ENCODE results near the gene TSSK3. TPM values are rescaled to one million over a fixed set of nuclear protein-coding genes. Genes with fewer than 3 reads are reported as not detected.
A peak's percentile ranks its signal among the peaks of the same experiment; 100 is the strongest.

The TSSK3 gene
- total RNA-seq, 1 experiment from 2014 or later: 2.9 TPM

DNA sequence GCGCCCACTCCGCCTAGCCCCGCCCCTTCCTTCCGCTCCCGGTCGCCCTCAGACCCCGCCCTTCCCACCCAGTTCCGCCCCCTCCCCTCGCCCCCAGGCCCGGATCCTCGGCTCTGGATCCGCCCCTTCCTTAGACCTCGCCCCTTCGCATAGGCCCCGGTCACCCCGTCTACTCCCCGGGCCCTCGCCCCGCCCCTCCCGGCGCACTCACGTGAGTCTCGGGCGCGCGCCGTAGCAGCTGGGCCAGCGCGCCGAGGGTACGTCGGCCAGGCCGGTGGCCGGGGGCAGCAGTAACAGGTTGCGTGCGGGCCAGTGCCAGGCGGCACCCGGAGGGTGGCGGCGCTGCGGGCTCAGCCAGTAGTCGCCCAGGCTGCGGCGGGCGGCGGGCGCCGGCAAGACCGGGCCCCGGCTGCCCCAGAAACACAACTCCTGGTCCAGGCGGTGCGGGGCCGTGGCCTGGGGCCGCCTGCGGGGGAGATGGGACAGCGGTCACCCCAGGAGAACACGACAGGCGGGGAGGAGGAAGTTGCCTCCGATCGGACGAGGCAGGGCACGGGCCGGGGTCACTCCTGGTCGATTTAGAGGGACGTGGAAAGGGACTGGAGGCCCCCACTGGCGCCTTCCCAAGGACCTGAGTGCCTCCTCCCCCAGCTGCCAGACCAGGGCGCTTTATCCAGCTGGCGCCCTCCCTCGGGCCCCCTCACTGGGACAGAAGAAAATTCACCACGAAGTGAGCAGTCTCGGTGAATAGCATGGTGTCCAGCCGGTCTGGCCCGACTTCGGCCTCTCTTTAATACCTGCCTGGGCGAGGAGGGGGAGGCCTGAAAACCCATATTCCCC, 10.7 kb upstream of the TSSK3 start (continued):
- TF ChIP-seq EMX1 (CRISPR knock-in tag; IDR thresholded peaks at IDR 0.05): no peak
- TF ChIP-seq, protein P1, sequence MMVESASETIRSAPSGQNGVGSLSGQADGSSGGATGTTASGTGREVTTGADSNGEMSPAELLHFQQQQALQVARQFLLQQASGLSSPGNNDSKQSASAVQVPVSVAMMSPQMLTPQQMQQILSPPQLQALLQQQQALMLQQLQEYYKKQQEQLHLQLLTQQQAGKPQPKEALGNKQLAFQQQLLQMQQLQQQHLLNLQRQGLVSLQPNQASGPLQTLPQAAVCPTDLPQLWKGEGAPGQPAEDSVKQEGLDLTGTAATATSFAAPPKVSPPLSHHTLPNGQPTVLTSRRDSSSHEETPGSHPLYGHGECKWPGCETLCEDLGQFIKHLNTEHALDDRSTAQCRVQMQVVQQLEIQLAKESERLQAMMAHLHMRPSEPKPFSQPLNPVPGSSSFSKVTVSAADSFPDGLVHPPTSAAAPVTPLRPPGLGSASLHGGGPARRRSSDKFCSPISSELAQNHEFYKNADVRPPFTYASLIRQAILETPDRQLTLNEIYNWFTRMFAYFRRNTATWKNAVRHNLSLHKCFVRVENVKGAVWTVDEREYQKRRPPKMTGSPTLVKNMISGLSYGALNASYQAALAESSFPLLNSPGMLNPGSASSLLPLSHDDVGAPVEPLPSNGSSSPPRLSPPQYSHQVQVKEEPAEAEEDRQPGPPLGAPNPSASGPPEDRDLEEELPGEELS (CRISPR knock-in tag; IDR thresholded peaks at IDR 0.05): peak; percentile 76; the same call in 1 of the 2 replicates
- no peak for TF ChIP-seq GRHL2 (CRISPR knock-in tag; IDR thresholded peaks at IDR 0.05; ENCODE audit: insufficient replicate concordance, severe bottlenecking)
- TF ChIP-seq, protein P2, sequence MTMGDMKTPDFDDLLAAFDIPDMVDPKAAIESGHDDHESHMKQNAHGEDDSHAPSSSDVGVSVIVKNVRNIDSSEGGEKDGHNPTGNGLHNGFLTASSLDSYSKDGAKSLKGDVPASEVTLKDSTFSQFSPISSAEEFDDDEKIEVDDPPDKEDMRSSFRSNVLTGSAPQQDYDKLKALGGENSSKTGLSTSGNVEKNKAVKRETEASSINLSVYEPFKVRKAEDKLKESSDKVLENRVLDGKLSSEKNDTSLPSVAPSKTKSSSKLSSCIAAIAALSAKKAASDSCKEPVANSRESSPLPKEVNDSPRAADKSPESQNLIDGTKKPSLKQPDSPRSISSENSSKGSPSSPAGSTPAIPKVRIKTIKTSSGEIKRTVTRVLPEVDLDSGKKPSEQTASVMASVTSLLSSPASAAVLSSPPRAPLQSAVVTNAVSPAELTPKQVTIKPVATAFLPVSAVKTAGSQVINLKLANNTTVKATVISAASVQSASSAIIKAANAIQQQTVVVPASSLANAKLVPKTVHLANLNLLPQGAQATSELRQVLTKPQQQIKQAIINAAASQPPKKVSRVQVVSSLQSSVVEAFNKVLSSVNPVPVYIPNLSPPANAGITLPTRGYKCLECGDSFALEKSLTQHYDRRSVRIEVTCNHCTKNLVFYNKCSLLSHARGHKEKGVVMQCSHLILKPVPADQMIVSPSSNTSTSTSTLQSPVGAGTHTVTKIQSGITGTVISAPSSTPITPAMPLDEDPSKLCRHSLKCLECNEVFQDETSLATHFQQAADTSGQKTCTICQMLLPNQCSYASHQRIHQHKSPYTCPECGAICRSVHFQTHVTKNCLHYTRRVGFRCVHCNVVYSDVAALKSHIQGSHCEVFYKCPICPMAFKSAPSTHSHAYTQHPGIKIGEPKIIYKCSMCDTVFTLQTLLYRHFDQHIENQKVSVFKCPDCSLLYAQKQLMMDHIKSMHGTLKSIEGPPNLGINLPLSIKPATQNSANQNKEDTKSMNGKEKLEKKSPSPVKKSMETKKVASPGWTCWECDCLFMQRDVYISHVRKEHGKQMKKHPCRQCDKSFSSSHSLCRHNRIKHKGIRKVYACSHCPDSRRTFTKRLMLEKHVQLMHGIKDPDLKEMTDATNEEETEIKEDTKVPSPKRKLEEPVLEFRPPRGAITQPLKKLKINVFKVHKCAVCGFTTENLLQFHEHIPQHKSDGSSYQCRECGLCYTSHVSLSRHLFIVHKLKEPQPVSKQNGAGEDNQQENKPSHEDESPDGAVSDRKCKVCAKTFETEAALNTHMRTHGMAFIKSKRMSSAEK (CRISPR knock-in tag; IDR thresholded peaks at IDR 0.05; ENCODE audit: borderline replicate concordance): no peak
- TF ChIP-seq, protein P3, sequence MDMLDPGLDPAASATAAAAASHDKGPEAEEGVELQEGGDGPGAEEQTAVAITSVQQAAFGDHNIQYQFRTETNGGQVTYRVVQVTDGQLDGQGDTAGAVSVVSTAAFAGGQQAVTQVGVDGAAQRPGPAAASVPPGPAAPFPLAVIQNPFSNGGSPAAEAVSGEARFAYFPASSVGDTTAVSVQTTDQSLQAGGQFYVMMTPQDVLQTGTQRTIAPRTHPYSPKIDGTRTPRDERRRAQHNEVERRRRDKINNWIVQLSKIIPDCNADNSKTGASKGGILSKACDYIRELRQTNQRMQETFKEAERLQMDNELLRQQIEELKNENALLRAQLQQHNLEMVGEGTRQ (CRISPR knock-in tag; IDR thresholded peaks at IDR 0.05): peak; percentile 87
- TF ChIP-seq, protein P4, sequence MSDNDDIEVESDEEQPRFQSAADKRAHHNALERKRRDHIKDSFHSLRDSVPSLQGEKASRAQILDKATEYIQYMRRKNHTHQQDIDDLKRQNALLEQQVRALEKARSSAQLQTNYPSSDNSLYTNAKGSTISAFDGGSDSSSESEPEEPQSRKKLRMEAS (CRISPR knock-in tag; IDR thresholded peaks at IDR 0.05): peak; percentile 27; the same call in 1 of the 2 replicates
- TF ChIP-seq, protein P5, sequence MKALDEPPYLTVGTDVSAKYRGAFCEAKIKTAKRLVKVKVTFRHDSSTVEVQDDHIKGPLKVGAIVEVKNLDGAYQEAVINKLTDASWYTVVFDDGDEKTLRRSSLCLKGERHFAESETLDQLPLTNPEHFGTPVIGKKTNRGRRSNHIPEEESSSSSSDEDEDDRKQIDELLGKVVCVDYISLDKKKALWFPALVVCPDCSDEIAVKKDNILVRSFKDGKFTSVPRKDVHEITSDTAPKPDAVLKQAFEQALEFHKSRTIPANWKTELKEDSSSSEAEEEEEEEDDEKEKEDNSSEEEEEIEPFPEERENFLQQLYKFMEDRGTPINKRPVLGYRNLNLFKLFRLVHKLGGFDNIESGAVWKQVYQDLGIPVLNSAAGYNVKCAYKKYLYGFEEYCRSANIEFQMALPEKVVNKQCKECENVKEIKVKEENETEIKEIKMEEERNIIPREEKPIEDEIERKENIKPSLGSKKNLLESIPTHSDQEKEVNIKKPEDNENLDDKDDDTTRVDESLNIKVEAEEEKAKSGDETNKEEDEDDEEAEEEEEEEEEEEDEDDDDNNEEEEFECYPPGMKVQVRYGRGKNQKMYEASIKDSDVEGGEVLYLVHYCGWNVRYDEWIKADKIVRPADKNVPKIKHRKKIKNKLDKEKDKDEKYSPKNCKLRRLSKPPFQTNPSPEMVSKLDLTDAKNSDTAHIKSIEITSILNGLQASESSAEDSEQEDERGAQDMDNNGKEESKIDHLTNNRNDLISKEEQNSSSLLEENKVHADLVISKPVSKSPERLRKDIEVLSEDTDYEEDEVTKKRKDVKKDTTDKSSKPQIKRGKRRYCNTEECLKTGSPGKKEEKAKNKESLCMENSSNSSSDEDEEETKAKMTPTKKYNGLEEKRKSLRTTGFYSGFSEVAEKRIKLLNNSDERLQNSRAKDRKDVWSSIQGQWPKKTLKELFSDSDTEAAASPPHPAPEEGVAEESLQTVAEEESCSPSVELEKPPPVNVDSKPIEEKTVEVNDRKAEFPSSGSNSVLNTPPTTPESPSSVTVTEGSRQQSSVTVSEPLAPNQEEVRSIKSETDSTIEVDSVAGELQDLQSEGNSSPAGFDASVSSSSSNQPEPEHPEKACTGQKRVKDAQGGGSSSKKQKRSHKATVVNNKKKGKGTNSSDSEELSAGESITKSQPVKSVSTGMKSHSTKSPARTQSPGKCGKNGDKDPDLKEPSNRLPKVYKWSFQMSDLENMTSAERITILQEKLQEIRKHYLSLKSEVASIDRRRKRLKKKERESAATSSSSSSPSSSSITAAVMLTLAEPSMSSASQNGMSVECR (CRISPR knock-in tag; IDR thresholded peaks at IDR 0.05; ENCODE audit: borderline replicate concordance): no peak
- TF ChIP-seq, protein P6, sequence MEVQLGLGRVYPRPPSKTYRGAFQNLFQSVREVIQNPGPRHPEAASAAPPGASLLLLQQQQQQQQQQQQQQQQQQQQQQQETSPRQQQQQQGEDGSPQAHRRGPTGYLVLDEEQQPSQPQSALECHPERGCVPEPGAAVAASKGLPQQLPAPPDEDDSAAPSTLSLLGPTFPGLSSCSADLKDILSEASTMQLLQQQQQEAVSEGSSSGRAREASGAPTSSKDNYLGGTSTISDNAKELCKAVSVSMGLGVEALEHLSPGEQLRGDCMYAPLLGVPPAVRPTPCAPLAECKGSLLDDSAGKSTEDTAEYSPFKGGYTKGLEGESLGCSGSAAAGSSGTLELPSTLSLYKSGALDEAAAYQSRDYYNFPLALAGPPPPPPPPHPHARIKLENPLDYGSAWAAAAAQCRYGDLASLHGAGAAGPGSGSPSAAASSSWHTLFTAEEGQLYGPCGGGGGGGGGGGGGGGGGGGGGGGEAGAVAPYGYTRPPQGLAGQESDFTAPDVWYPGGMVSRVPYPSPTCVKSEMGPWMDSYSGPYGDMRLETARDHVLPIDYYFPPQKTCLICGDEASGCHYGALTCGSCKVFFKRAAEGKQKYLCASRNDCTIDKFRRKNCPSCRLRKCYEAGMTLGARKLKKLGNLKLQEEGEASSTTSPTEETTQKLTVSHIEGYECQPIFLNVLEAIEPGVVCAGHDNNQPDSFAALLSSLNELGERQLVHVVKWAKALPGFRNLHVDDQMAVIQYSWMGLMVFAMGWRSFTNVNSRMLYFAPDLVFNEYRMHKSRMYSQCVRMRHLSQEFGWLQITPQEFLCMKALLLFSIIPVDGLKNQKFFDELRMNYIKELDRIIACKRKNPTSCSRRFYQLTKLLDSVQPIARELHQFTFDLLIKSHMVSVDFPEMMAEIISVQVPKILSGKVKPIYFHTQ (CRISPR knock-in tag; IDR thresholded peaks at IDR 0.05): no peak
- TF ChIP-seq IRF2 (CRISPR knock-in tag; IDR thresholded peaks at IDR 0.05; ENCODE audit: borderline replicate concordance, low read depth): no peak
- 0 out of 2 replicates have a peak, but pooled peaks have one; percentile 18 for TF ChIP-seq ZNF232 (CRISPR knock-in tag; IDR thresholded peaks at IDR 0.05)
- TF ChIP-seq, protein P7, sequence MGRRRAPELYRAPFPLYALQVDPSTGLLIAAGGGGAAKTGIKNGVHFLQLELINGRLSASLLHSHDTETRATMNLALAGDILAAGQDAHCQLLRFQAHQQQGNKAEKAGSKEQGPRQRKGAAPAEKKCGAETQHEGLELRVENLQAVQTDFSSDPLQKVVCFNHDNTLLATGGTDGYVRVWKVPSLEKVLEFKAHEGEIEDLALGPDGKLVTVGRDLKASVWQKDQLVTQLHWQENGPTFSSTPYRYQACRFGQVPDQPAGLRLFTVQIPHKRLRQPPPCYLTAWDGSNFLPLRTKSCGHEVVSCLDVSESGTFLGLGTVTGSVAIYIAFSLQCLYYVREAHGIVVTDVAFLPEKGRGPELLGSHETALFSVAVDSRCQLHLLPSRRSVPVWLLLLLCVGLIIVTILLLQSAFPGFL (CRISPR knock-in tag; IDR thresholded peaks at IDR 0.05; ENCODE audit: borderline replicate concordance): no peak
- TF ChIP-seq, protein P8, sequence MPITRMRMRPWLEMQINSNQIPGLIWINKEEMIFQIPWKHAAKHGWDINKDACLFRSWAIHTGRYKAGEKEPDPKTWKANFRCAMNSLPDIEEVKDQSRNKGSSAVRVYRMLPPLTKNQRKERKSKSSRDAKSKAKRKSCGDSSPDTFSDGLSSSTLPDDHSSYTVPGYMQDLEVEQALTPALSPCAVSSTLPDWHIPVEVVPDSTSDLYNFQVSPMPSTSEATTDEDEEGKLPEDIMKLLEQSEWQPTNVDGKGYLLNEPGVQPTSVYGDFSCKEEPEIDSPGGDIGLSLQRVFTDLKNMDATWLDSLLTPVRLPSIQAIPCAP (CRISPR knock-in tag; IDR thresholded peaks at IDR 0.05): peak; percentile 76; the same call in 1 of the 2 replicates
- TF ChIP-seq PRRX2 (CRISPR knock-in tag; IDR thresholded peaks at IDR 0.05): no peak
- TF ChIP-seq FOXJ3 (CRISPR knock-in tag; IDR thresholded peaks at IDR 0.05; ENCODE audit: borderline replicate concordance): no peak
- TF ChIP-seq, protein P9, sequence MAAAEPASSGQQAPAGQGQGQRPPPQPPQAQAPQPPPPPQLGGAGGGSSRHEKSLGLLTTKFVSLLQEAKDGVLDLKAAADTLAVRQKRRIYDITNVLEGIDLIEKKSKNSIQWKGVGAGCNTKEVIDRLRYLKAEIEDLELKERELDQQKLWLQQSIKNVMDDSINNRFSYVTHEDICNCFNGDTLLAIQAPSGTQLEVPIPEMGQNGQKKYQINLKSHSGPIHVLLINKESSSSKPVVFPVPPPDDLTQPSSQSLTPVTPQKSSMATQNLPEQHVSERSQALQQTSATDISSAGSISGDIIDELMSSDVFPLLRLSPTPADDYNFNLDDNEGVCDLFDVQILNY (CRISPR knock-in tag; IDR thresholded peaks at IDR 0.05): peak; percentile 84
- 0 out of 2 replicates have a peak, but pooled peaks have one; percentile 65 for TF ChIP-seq RELA (CRISPR knock-in tag; IDR thresholded peaks at IDR 0.05; ENCODE audit: borderline replicate concordance)
- TF ChIP-seq ZNF121 (CRISPR knock-in tag; IDR thresholded peaks at IDR 0.05): no peak
- TF ChIP-seq TEAD4 (CRISPR knock-in tag; IDR thresholded peaks at IDR 0.05): no peak
- TF ChIP-seq RORB (CRISPR knock-in tag; IDR thresholded peaks at IDR 0.05): no peak
